Cardiac septum (tissue), 1 donor: Measurements from ENCODE around the gene ST7. TPM values are rescaled to one million over a fixed set of nuclear protein-coding genes. Genes with fewer than 3 reads are reported as not detected.

ENCODE experiments used
- DNase-seq: peaks from one replicate; pipeline ENCODE4 v3.0.0-alpha.2; 2020; ENCODE audit warnings: low spot score
- intact Hi-C: fragments of 100-400 bp; cut with DNase I; formaldehyde crosslinking; loops from one replicate; pipeline ENCODE4 v1.14.0; 2022
- microRNA-seq: library from miRNA; unstranded; fragments of <30 nt; microRNA quantifications from one replicate; pipeline ENCODE4 v1.2.0, GENCODE V29; 2020
- total RNA-seq: library from RNA; stranded (reverse); fragmentation: NEBNext Ultra II Directional; extraction: Animal tissue kit (Norgen Biotek cat#: 25700); gene quantifications from one replicate; pipeline ENCODE4 v1.2.1, GENCODE V29; 2021
- donor health status: DM: no; HTN: no; CAD: no.

The ST7 gene
- total RNA-seq, 1 donor from 2014 or later, result 23.4 TPM

GRCh38 chr7:117264716-117265115 lies 311.4 kb downstream of the ST7 start:
- intact Hi-C loops, result no loop called here
- no peak for DNase-seq

- DNase-seq, result no peak
- intact Hi-C loops, result no loop called here
Measured at GRCh38 chr7:117269417-117269816, 316.1 kb downstream of the ST7 start.

GRCh38 chr7:117269886-117270285 lies 316.6 kb downstream of the ST7 start:
- DNase-seq, result no peak
- intact Hi-C loops, result no loop called here

- DNase-seq, result no peak
- intact Hi-C loops, result no loop called here
Measured at GRCh38 chr7:117270371-117270770, 317.1 kb downstream of the ST7 start.

GRCh38 chr7:117271566-117271965 lies 318.3 kb downstream of the ST7 start:
- intact Hi-C loops, result no loop called here
- no peak for DNase-seq

- intact Hi-C loops, result no loop called here
- no peak for DNase-seq
Measured at GRCh38 chr7:117272017-117272759, 318.9 kb downstream of the ST7 start.

GRCh38 chr7:117273325-117273724 lies 320.0 kb downstream of the ST7 start:
- DNase-seq, result no peak
- intact Hi-C loops, result no loop called here

- intact Hi-C loops, result no loop called here
- DNase-seq, result no peak
Measured at GRCh38 chr7:117273814-117274225, 320.5 kb downstream of the ST7 start.

- intact Hi-C loops, result no loop called here
- no peak for DNase-seq
Measured at GRCh38 chr7:117274951-117275350, 321.6 kb downstream of the ST7 start.

GRCh38 chr7:117277576-117277975 lies 324.3 kb downstream of the ST7 start:
- intact Hi-C loops, result no loop called here

GRCh38 chr7:117278040-117278439 lies 324.7 kb downstream of the ST7 start:
- no peak for DNase-seq
- intact Hi-C loops, result no loop called here

More at GRCh38 chr7:117277576-117277975, 324.3 kb downstream of the ST7 start:
- no peak for DNase-seq

GRCh38 chr7:117279203-117279602 lies 325.9 kb downstream of the ST7 start:
- no peak for DNase-seq
- intact Hi-C loops, result no loop called here

Small RNA genes lying within 50 kb of the gene (microRNA-seq; reads per million reads assigned to microRNA genes)
- not detected for gene MIR6132

Other genes with a start within 250 kb of the ST7 start
- 313 TPM for gene CAPZA2, start 90.9 kb upstream of the ST7 start, total RNA-seq